Naive thymus-derived CD8-positive, alpha-beta T cell (primary cell): Measurements from ENCODE around the gene PCDH1. TPM values are rescaled to one million over a fixed set of nuclear protein-coding genes. Genes with fewer than 3 reads are reported as not detected.
A peak's percentile ranks its signal among the peaks of the same experiment; 100 is the strongest.

Experiments used
- ATAC-seq, 2 donors: fragments of 150-1000 bp; cut with Tn5 transposase in 1 of 2; sonication (Bioruptor Pico), chemical (Tn5 transposase) in 1 of 2; 1 replicate in 1 of 2; 2 replicates in 1 of 2; pipeline ENCODE4 v1.10.0; 2021; ENCODE audit warnings: mild to moderate bottlenecking in 2 of 2, moderate library complexity in 2 of 2
- POLR2A ChIA-PET: fragments of 350-600 bp; sonication (Branson Sonifier 250); formaldehyde crosslinking; loops from one replicate; lab custom pipeline; 2021; ENCODE audit warnings: antibody characterized with exemption; lab: Charles Lee
- DNase-seq, 10 donors: peaks; one replicate each; pipeline versions ENCODE4 v3.0.0 to v3.0.0-alpha.2; 2020 to 2022
- H3K27ac Mint-ChIP-seq, 10 donors: one replicate each; pipeline ENCODE4 v1.8.0; 2020 to 2022; ENCODE audit warnings: mild to moderate bottlenecking in 10 of 10, mixed read lengths in 10 of 10, moderate library complexity in 4 of 10, inconsistent platforms in 1 of 10
- H3K27me3 Mint-ChIP-seq, 5 donors: one replicate each; pipeline ENCODE4 v1.8.0; 2021 to 2022; ENCODE audit warnings: mixed read lengths in 5 of 5
- H3K36me3 Mint-ChIP-seq, 3 donors: one replicate each; pipeline ENCODE4 v1.8.0; 2020 to 2022; ENCODE audit warnings: mixed read lengths in 3 of 3, mild to moderate bottlenecking in 2 of 3, inconsistent platforms in 1 of 3
- H3K4me1 Mint-ChIP-seq, 4 donors: one replicate each; pipeline ENCODE4 v1.8.0; 2021 to 2022; ENCODE audit warnings: mixed read lengths in 4 of 4
- H3K4me3 Mint-ChIP-seq, 10 donors: one replicate each; pipeline ENCODE4 v1.8.0; 2020 to 2022; ENCODE audit warnings: mild to moderate bottlenecking in 10 of 10, mixed read lengths in 10 of 10, moderate library complexity in 6 of 10, inconsistent platforms in 1 of 10
- H3K9me3 Mint-ChIP-seq, 9 donors: one replicate each; pipeline ENCODE4 v1.8.0; 2020 to 2022; ENCODE audit warnings: mixed read lengths in 9 of 9, mild to moderate bottlenecking in 3 of 9, inconsistent platforms in 1 of 9, moderate library complexity in 1 of 9
- polyA plus RNA-seq, 3 donors: library from polyadenylated mRNA; unstranded; fragments of 300-500 nt; fragmentation: Illumina TruSeq; gene quantifications; one replicate each; pipeline ENCODE4 v1.2.3, GENCODE V29; 2021
- total RNA-seq, 8 experiments: library from RNA in 2 of 8; stranded (reverse) in 2 of 8; gene quantifications; one replicate each; pipeline ENCODE4 v1.2.3 and lab custom pipeline; 2021 to 2026

Gene PCDH1
- total and polyA plus RNA-seq, 5 experiments from 2014 or later: 0.06 to 1.3 TPM; not detected in 3

- Mint-ChIP-seq H3K4me1 (peaks cover 0 to 2% (median 0%) of the 10 kb centered on the region in 4 donors), H3K27me3 (peaks cover 1 to 31% (median 17%) of the 10 kb centered on the region in 5 donors), H3K9me3 (no peaks in the 10 kb centered on the region), H3K4me3 (no peak overlapping the region), H3K27ac (no peak overlapping the region), H3K36me3 (no peaks in the 10 kb centered on the region)
- no peak for DNase-seq
- POLR2A ChIA-PET: no interaction called here
- ATAC-seq: no peak
Measured at GRCh38 chr5:141817631-141818030, 60.6 kb downstream of the PCDH1 start.

DNA sequence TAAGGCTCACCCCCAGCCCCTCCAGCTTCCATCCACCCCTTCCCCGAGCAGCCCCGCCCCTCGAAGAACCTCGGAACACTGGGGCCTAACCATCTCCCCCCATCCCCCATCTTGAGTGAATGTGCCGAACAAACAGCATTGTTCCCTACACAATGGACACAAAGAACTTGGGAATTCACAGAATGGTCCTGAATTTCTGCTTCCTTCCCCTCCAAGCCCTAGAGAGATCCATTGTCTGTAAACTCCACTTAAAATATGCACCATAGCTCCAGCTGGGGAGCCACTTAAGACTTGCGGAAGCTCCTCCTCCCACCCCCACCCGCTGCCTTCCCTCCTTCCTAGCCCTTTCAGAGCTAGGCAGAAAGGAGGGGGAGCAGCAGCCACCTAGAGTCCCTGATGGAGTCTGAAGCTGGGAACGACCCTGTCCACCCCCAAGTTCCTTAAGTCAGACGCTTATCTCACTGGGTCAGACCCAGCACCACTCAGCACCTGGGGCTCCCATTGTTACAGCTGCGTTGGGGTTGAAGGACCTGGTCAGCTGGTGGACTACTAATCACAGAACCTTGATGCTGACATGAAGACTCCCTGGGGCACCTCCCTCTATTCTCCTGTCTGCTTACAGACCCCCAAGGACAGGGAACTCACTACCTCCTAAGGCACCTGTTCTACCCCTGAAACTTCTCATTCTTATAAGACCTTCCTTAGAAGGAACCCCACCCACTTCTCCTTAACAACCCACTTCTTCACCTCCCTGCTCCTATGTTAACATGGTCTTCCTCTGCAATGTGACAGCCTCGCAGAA, 61.4 kb downstream of the PCDH1 start:
- Mint-ChIP-seq H3K36me3 (no peaks in the 10 kb centered on the region), H3K4me1 (peaks cover 0 to 2% (median 0%) of the 10 kb centered on the region in 4 donors), H3K4me3 (no peak overlapping the region), H3K27me3 (peaks cover 1 to 39% (median 25%) of the 10 kb centered on the region in 5 donors), H3K9me3 (no peaks in the 10 kb centered on the region), H3K27ac (no peak overlapping the region)
- DNase-seq: no peak
- ATAC-seq: no peak
- POLR2A ChIA-PET: no interaction called here

- ATAC-seq (no peak), DNase-seq (no peak)
- Mint-ChIP-seq H3K36me3 (no peaks in the 10 kb centered on the region), H3K4me1 (peaks cover 0 to 7% (median 2%) of the 10 kb centered on the region in 4 donors), H3K27ac (no peak overlapping the region), H3K4me3 (no peak overlapping the region), H3K27me3 (peaks cover 9 to 49% (median 35%) of the 10 kb centered on the region in 5 donors), H3K9me3 (no peaks in the 10 kb centered on the region)
- POLR2A ChIA-PET: no interaction called here
Measured at GRCh38 chr5:141815796-141816180, 62.4 kb downstream of the PCDH1 start.

GRCh38 chr5:141815051-141815795, 63.0 kb downstream of the PCDH1 start:
- Mint-ChIP-seq H3K4me3 (no peak overlapping the region), H3K36me3 (no peaks in the 10 kb centered on the region), H3K27me3 (peaks cover 10 to 52% (median 37%) of the 10 kb centered on the region in 5 donors), H3K9me3 (no peaks in the 10 kb centered on the region), H3K4me1 (peaks cover 0 to 7% (median 2%) of the 10 kb centered on the region in 4 donors), H3K27ac (no peak overlapping the region)
- POLR2A ChIA-PET: no interaction called here
- no peak for DNase-seq
- ATAC-seq: no peak

- DNase-seq: peak in 5 of 10 donors; percentile 9 to 65 (median 10)
- Mint-ChIP-seq H3K4me3 (no peak overlapping the region), H3K27ac (no peak overlapping the region), H3K4me1 (peaks cover 0 to 7% (median 2%) of the 10 kb centered on the region in 4 donors), H3K36me3 (no peaks in the 10 kb centered on the region), H3K9me3 (no peaks in the 10 kb centered on the region), H3K27me3 (peaks cover 12 to 55% (median 38%) of the 10 kb centered on the region in 5 donors)
- POLR2A ChIA-PET: no interaction called here
- peak in 1 of 2 donors; percentile 63 for ATAC-seq
Measured at GRCh38 chr5:141814064-141814964, 63.9 kb downstream of the PCDH1 start.

DNA sequence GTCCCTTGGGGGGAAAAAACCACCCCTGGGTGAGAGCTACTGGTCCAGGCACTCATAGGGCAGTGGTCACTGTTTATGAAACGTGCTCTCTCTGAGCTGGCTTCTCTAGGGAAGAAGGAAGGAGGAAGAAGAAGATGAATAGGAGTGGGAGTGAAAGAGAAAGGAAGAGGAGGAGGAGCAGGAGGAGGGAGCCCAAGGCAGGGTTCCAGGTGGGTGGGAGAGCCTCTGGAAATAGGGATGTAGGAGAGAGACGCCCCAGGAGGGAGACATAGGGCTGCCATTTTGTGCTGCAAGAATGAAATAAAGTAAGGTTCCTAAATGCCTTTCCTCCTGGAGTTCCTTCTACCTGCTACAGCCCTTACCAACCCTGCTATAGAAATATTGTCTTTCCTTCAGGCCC, 65.7 kb downstream of the PCDH1 start:
- no peak for DNase-seq
- Mint-ChIP-seq H3K4me1 (peaks cover 0 to 7% (median 2%) of the 10 kb centered on the region in 4 donors), H3K27me3 (peaks cover 24 to 72% (median 49%) of the 10 kb centered on the region in 5 donors), H3K9me3 (no peaks in the 10 kb centered on the region), H3K27ac (peak overlapping the region in 1 of 10 donors; percentile 76), H3K4me3 (no peak overlapping the region), H3K36me3 (no peaks in the 10 kb centered on the region)
- ATAC-seq: no peak
- POLR2A ChIA-PET: no interaction called here

DNA sequence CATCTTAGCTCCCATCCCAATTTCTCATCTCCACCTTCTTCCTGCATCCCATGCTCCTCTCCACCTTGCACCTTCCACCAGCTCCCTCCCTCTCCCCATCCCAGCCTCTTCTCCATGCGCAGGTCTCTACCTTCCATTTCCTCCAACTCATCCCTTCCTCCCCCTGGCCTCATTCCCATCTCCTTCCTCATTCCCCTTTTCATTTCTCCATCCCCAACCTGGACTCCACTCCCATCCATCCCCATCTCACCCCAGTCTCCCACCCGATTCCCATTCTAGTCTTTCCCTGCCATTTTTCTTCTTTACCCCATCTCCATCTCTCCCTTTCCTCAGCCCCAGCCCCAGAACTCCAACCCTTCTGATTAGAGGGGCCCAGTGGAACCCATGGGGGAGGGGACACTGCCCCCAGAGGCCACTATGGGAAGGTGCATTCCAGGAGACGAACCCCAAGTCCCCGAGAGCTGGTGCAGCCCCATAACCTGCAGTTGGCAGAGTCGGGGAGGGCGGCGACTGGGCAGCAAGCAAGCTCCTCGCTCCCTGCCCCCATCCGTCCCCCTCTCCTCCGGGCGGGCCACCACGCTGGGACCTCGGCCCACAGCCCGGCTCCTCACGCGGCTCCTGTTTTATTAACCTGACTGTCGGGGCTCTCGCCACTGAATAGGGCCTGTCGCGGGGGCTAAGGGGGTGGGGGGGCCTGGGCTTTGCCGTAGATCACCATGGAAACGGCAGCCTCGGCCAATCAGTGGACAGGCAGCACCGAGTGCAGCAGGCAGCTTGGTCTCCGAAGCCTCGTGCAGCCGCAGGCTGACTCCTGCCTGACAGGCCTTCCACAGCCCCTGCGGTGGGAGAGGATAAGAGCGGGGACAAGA, 66.7 kb downstream of the PCDH1 start:
- Mint-ChIP-seq H3K9me3 (no peaks in the 10 kb centered on the region), H3K27me3 (peaks cover 31 to 72% (median 44%) of the 10 kb centered on the region in 5 donors), H3K36me3 (no peaks in the 10 kb centered on the region), H3K4me3 (no peak overlapping the region), H3K27ac (peak overlapping the region in 3 of 10 donors; percentile 27 to 70 (median 53)), H3K4me1 (peaks cover 0 to 7% (median 2%) of the 10 kb centered on the region in 4 donors)
- DNase-seq (peak in 9 of 10 donors; percentile 4 to 65 (median 22)), ATAC-seq (peak; percentile 80 to 87)
- POLR2A ChIA-PET: interaction anchor here (0.6 kb wide), 1 partner anchor 38 kb away, joined by 3 read pairs; no protein-coding TSS in a partner anchor

- DNase-seq (no peak), ATAC-seq (no peak)
- Mint-ChIP-seq H3K4me1 (peaks cover 0 to 7% (median 2%) of the 10 kb centered on the region in 4 donors), H3K27ac (no peak overlapping the region), H3K4me3 (no peak overlapping the region), H3K27me3 (peaks cover 35 to 73% (median 48%) of the 10 kb centered on the region in 5 donors), H3K36me3 (no peaks in the 10 kb centered on the region), H3K9me3 (no peaks in the 10 kb centered on the region)
- POLR2A ChIA-PET: interaction anchor here (0.6 kb wide), 1 partner anchor 39 kb away, joined by 3 read pairs; no protein-coding TSS in a partner anchor
Measured at GRCh38 chr5:141810702-141811101, 67.5 kb downstream of the PCDH1 start.

GRCh38 chr5:141809380-141810096, 68.7 kb downstream of the PCDH1 start:
- Mint-ChIP-seq H3K4me1 (peaks cover 0 to 7% (median 2%) of the 10 kb centered on the region in 4 donors), H3K27me3 (peaks cover 40 to 75% (median 48%) of the 10 kb centered on the region in 5 donors), H3K27ac (no peak overlapping the region), H3K4me3 (no peak overlapping the region), H3K9me3 (no peaks in the 10 kb centered on the region), H3K36me3 (no peaks in the 10 kb centered on the region)
- ATAC-seq (no peak), DNase-seq (no peak)
- POLR2A ChIA-PET: no interaction called here

- ATAC-seq: no peak
- peaks cover 0 to 7% (median 2%) of the 10 kb centered on the region in 4 donors for H3K4me1 Mint-ChIP-seq
- H3K36me3 Mint-ChIP-seq: no peaks in the 10 kb centered on the region
- H3K9me3 Mint-ChIP-seq: no peaks in the 10 kb centered on the region
- POLR2A ChIA-PET: no interaction called here
- H3K4me3 Mint-ChIP-seq: no peak overlapping the region
- no peak for DNase-seq
- H3K27ac Mint-ChIP-seq: no peak overlapping the region
- H3K27me3 Mint-ChIP-seq: peaks cover 40 to 81% (median 53%) of the 10 kb centered on the region in 5 donors
Measured at GRCh38 chr5:141808857-141809256, 69.4 kb downstream of the PCDH1 start.

DNA sequence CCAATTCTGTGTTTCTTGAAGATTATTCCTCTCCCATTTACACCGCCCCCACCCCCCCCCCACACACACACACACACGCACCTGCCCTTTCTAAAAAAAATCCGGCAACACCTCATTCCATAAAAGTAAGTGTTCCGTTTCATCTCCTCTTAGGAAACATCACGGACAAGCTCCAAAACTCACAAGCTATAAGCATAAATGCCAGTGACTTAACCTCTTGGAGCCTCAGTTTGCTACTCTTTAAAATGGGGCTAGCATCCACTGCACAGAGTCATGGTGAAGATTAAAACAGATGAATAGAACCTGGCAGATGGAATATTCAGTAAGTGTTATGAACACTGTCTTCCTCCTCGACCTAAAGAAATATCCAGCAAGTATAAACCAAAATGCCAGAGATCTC, 70.5 kb downstream of the PCDH1 start:
- peaks cover 0 to 7% (median 2%) of the 10 kb centered on the region in 4 donors for H3K4me1 Mint-ChIP-seq
- H3K4me3 Mint-ChIP-seq: no peak overlapping the region
- no peaks in the 10 kb centered on the region for H3K9me3 Mint-ChIP-seq
- no peak overlapping the region for H3K27ac Mint-ChIP-seq
- POLR2A ChIA-PET: interaction anchor here (0.5 to 0.6 kb wide), 2 partner anchors 99 to 227 kb away, joined by 4 to 5 read pairs; no protein-coding TSS in a partner anchor
- no peaks in the 10 kb centered on the region for H3K36me3 Mint-ChIP-seq
- no peak for DNase-seq
- H3K27me3 Mint-ChIP-seq: peaks cover 43 to 91% (median 59%) of the 10 kb centered on the region in 5 donors
- ATAC-seq: no peak
